Lung (tissue), 12 donors: ENCODE measurements around the gene NARF. TPM values are rescaled to one million over a fixed set of nuclear protein-coding genes. Genes with fewer than 3 reads are reported as not detected.

ENCODE experiments used
- ATAC-seq: fragments of 200-7000 bp; cut with Tn5 transposase; one replicate; pipeline ENCODE4 v1.9.1; 2020; ENCODE audit warnings: moderate number of reproducible peaks; ENCODE audit not compliant: insufficient read depth, low FRiP score
- DNase-seq, 3 donors: peaks; one replicate each; pipeline ENCODE4 v3.0.0-alpha.2; 2013 to 2017
- H3K27ac ChIP-seq, 2 donors: one replicate each; pipeline ENCODE4 v1.5.1; 2013; ENCODE audit warnings: mild to moderate bottlenecking in 2 of 2, moderate library complexity in 2 of 2, control low read depth in 1 of 2, inconsistent platforms in 1 of 2, low read depth in 1 of 2, low read length in 1 of 2
- H3K27me3 ChIP-seq, 3 donors: one replicate each; pipeline ENCODE4 v1.5.1; 2013; ENCODE audit warnings: low read length in 2 of 3; ENCODE audit not compliant: control insufficient read depth in 3 of 3, insufficient read depth in 3 of 3
- H3K36me3 ChIP-seq, 4 donors: one replicate each; pipeline ENCODE4 v1.5.1; 2013; ENCODE audit warnings: low read length in 4 of 4, mild to moderate bottlenecking in 1 of 4, moderate library complexity in 1 of 4; ENCODE audit not compliant: control insufficient read depth in 4 of 4, insufficient read depth in 4 of 4
- H3K4me1 ChIP-seq, 5 donors: one replicate each; pipeline ENCODE4 v1.5.1; 2013; ENCODE audit warnings: low read length in 5 of 5, mild to moderate bottlenecking in 2 of 5, moderate library complexity in 1 of 5; ENCODE audit not compliant: control insufficient read depth in 5 of 5, insufficient read depth in 5 of 5
- H3K4me3 ChIP-seq: one replicate; pipeline ENCODE4 v1.5.1; 2013; ENCODE audit warnings: mild to moderate bottlenecking, control low read depth, moderate library complexity
- H3K9ac ChIP-seq, 2 donors: one replicate each; pipeline ENCODE4 v1.5.1; 2013; ENCODE audit warnings: low read length in 2 of 2, control low read depth in 1 of 2; ENCODE audit not compliant: insufficient read depth in 1 of 2
- H3K9me3 ChIP-seq, 4 donors: one replicate each; pipeline ENCODE4 v1.5.1; 2013; ENCODE audit warnings: low read length in 3 of 4, mild to moderate bottlenecking in 1 of 4, moderate library complexity in 1 of 4; ENCODE audit not compliant: control insufficient read depth in 4 of 4, insufficient read depth in 3 of 4
- CTCF ChIP-seq: IDR thresholded peaks from 2 replicates; pipeline ENCODE4 v1.5.1; 2012; ENCODE audit warnings: mild to moderate bottlenecking; ENCODE audit errors: control extremely low read depth, extremely low read depth
- WGBS, 2 donors: extraction: QIAGEN DNeasy Blood & Tissue Kit; methylation state at CpG; one replicate each; pipeline ENCODE4 v1.1.7; 2013; 5-methylcytosine and 5-hydroxymethylcytosine counted together
- polyA plus RNA-seq, 2 donors: library from polyadenylated mRNA; stranded (reverse); fragments of 200-250 nt; gene quantifications; one replicate each; pipeline ENCODE4 v1.2.1, GENCODE V29; 2013
- total RNA-seq, 2 donors: library from RNA; depleted of rRNA in 1 of 2; stranded (reverse); fragments of >200 nt in 1 of 2; gene quantifications; one replicate each; pipeline ENCODE4 v1.2.1, GENCODE V29; 2014 to 2021
- donor health status: control.
- donor health status: control.
- donor health status: Bipolar disorder and iron deficiency.
- donor health status: healthy.
- donor health status: DM: yes; HTN: yes; CAD: no.

The NARF gene
- total and polyA plus RNA-seq, 4 donors = 54.7 to 60.1 (median 58.7) TPM

DNA sequence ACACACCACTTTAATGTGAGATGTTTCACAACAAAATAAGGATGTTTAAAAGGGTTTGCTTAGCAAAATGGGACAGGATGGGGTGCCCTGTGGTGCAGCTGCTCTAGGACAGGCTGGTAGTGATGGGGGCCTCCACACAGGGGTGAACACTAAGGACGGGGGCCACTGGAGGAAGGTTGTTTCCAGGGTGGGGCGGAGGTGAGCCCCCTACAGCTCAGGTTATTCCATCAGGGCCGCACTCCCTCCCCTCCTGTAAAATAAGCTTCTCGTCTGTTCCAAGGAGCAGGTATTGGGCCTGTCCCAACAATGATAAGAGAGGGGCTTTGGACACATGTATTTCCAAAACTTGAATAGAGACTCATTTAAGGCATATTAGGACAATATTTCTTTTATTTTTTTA, 42.3 kb upstream of the NARF start:
- peaks cover 0 to 14% (median 0%) of the 10 kb centered on the region in 4 donors for H3K36me3 ChIP-seq
- H3K4me1 ChIP-seq = peaks cover 0 to 17% (median 4%) of the 10 kb centered on the region in 5 donors
- no peak overlapping the region for H3K9ac ChIP-seq
- H3K27ac ChIP-seq = no peak overlapping the region
- no peak for TF ChIP-seq CTCF
- no peak for DNase-seq
- no peak overlapping the region for H3K4me3 ChIP-seq
- 96 to 97% methylated on average over 4 of the region's 4 CpGs for WGBS, 2 donors
- H3K27me3 ChIP-seq = no peaks in the 10 kb centered on the region
- no peaks in the 10 kb centered on the region for H3K9me3 ChIP-seq
- no peak for ATAC-seq

- WGBS, 2 donors = 91 to 92% methylated on average over 6 of the region's 6 CpGs
- H3K4me3 ChIP-seq = no peak overlapping the region
- DNase-seq = no peak
- H3K9ac ChIP-seq = no peak overlapping the region
- no peaks in the 10 kb centered on the region for H3K9me3 ChIP-seq
- H3K27me3 ChIP-seq = no peaks in the 10 kb centered on the region
- H3K36me3 ChIP-seq = peaks cover 0 to 16% (median 0%) of the 10 kb centered on the region in 4 donors
- no peak for ATAC-seq
- no peak overlapping the region for H3K27ac ChIP-seq
- peaks cover 0 to 17% (median 4%) of the 10 kb centered on the region in 5 donors for H3K4me1 ChIP-seq
- no peak for TF ChIP-seq CTCF
Observed at GRCh38 chr17:82416771-82417170, 41.8 kb upstream of the NARF start.

- H3K4me3 ChIP-seq = peak within 1 kb of the TSS; percentile 74
- peaks cover 0 to 17% (median 4%) of the 10 kb centered on the region in 5 donors for H3K4me1 ChIP-seq
- no peaks in the 10 kb centered on the region for H3K27me3 ChIP-seq
- peak; percentile 96 for ATAC-seq
- H3K36me3 ChIP-seq = peaks cover 0 to 16% (median 3%) of the 10 kb centered on the region in 4 donors
- peak within 1 kb of the TSS; percentile 90 to 98 for H3K27ac ChIP-seq
- DNase-seq = peak; percentile 85 to 90 (median 86)
- peak within 1 kb of the TSS; percentile 49 to 82 for H3K9ac ChIP-seq
- peaks cover 0 to 3% (median 0%) of the 10 kb centered on the region in 4 donors for H3K9me3 ChIP-seq
- TF ChIP-seq CTCF = no peak
- WGBS, 2 donors = 1% methylated on average over 87 to 108 of the region's 108 CpGs
Observed at GRCh38 chr17:82418001-82418986, 40.2 kb upstream of the NARF start, which contains the start of the genes HEXD and OGFOD3. Gene HEXD, plus strand, starts transcription at chr17:82418347. Its CDS starts 1,453 bp downstream, at chr17:82419800. Gene OGFOD3, minus strand, starts transcription at chr17:82418586. Its CDS starts 101 bp downstream, at chr17:82418485.
